Ishikawa (cell line): Measurements from ENCODE around the gene RAPGEF2.

Experiments used
- CEBPB ChIP-seq: IDR thresholded peaks from 2 replicates; pipeline ENCODE4 v1.6.1; 2012
- EGR1 ChIP-seq: IDR thresholded peaks from 2 replicates; pipeline ENCODE4 v1.6.1; 2012
- EP300 ChIP-seq: IDR thresholded peaks from 2 replicates; pipeline ENCODE4 v1.6.1; 2012; ENCODE audit warnings: borderline replicate concordance
- FOXM1 ChIP-seq: IDR thresholded peaks from 2 replicates; pipeline ENCODE4 v1.6.1; 2012; ENCODE audit warnings: low read depth, borderline replicate concordance
- MAX ChIP-seq: IDR thresholded peaks from 2 replicates; pipeline ENCODE4 v1.6.1; 2012
- NFIC ChIP-seq: IDR thresholded peaks from 2 replicates; pipeline ENCODE4 v1.6.1; 2012
- RAD21 ChIP-seq: IDR thresholded peaks from 2 replicates; pipeline ENCODE4 v1.6.1; 2012; ENCODE audit warnings: low read depth
- REST ChIP-seq: IDR thresholded peaks from 2 replicates; pipeline ENCODE4 v1.6.1; 2012; ENCODE audit warnings: low read depth, mild to moderate bottlenecking
- USF1 ChIP-seq: IDR thresholded peaks from 2 replicates; pipeline ENCODE4 v1.6.1; 2012
- YY1 ChIP-seq: IDR thresholded peaks from 2 replicates; pipeline ENCODE4 v1.6.1; 2012; ENCODE audit warnings: low read depth

- no peak for TF ChIP-seq REST
- TF ChIP-seq USF1 = no peak
- TF ChIP-seq YY1 = no peak
- TF ChIP-seq EP300 = no peak
- no peak for TF ChIP-seq CEBPB
- TF ChIP-seq FOXM1 = no peak
- no peak for TF ChIP-seq MAX
- TF ChIP-seq RAD21 = no peak
- TF ChIP-seq NFIC = no peak
- no peak for TF ChIP-seq EGR1
Observed at GRCh38 chr4:159376289-159376688, 273.4 kb downstream of the RAPGEF2 start.
